HG03159 (cell line): ENCODE data around the gene PAX8.
A peak's percentile ranks its signal among the peaks of the same experiment; 100 is the strongest.

ENCODE experiments used
- ATAC-seq: cut with Tn5 transposase; IDR thresholded peaks from one replicate; pipeline ENCODE4 v1.9.1; 2021; ENCODE audit warnings: mild to moderate bottlenecking, moderate library complexity; ENCODE audit not compliant: unreplicated experiment

PAX8 gene

GRCh38 chr2:113268621-113269360 lies 9.9 kb downstream of the PAX8 start:
- ATAC-seq, result no peak

GRCh38 chr2:113266431-113266830 lies 12.3 kb downstream of the PAX8 start:
- ATAC-seq, result no peak

GRCh38 chr2:113264713-113265403 lies 13.9 kb downstream of the PAX8 start:
- ATAC-seq, result no peak

GRCh38 chr2:113263546-113263945 lies 15.2 kb downstream of the PAX8 start:
- no peak for ATAC-seq

GRCh38 chr2:113260991-113261390 lies 17.7 kb downstream of the PAX8 start:
- no peak for ATAC-seq

GRCh38 chr2:113258471-113259147 lies 20.1 kb downstream of the PAX8 start:
- ATAC-seq, result no peak

GRCh38 chr2:113257516-113258264 lies 21.0 kb downstream of the PAX8 start:
- no peak for ATAC-seq

- no peak for ATAC-seq
Observed at GRCh38 chr2:113255140-113256070, 23.3 kb downstream of the PAX8 start.

- no peak for ATAC-seq
Observed at GRCh38 chr2:113253453-113253852, 25.3 kb downstream of the PAX8 start.

GRCh38 chr2:113252047-113252590 lies 26.6 kb downstream of the PAX8 start:
- ATAC-seq, result no peak

GRCh38 chr2:113251118-113251517 lies 27.6 kb downstream of the PAX8 start:
- no peak for ATAC-seq

- ATAC-seq, result peak; percentile 57
Observed at GRCh38 chr2:113248997-113249770, 29.5 kb downstream of the PAX8 start.

- no peak for ATAC-seq
Observed at GRCh38 chr2:113246606-113247005, 32.1 kb downstream of the PAX8 start.

- ATAC-seq, result no peak
Observed at GRCh38 chr2:113245276-113245711, 33.4 kb downstream of the PAX8 start.

GRCh38 chr2:113242327-113242726 lies 36.4 kb downstream of the PAX8 start:
- ATAC-seq, result no peak

GRCh38 chr2:113240915-113241911 lies 37.5 kb downstream of the PAX8 start:
- no peak for ATAC-seq

GRCh38 chr2:113240150-113240914 lies 38.4 kb downstream of the PAX8 start:
- no peak for ATAC-seq
